ENCODE results near the gene NDUFAF8. TPM values are rescaled to one million over a fixed set of nuclear protein-coding genes. Genes with fewer than 3 reads are reported as not detected.

Gene NDUFAF8
- polyA plus RNA-seq, 1 experiment: 181 TPM

GRCh38 chr17:81194225-81194760 is 44.8 kb upstream of the NDUFAF8 start:
- Histone ChIP-seq H3K27me3 (ENCODE audit: control insufficient read depth, insufficient read depth, low read length) (no peaks in the 10 kb centered on the region), H3K9me3 (ENCODE audit: control insufficient read depth, insufficient read depth, low read length) (no peaks in the 10 kb centered on the region; the same call in 1 of the 2 replicates), H3K4me3 (ENCODE audit: low read depth, low read length) (no peak overlapping the region), H3K27ac (ENCODE audit: low read depth, low read length) (no peak overlapping the region)
- CTCF ChIA-PET: no interaction called here
- DNase-seq (ENCODE audit: low read depth, low spot score): no peak
- no peak for TF ChIP-seq CTCF (IDR thresholded peaks at IDR 0.05; ENCODE audit: low read depth, low read length)
- POLR2A ChIA-PET: no interaction called here

GRCh38 chr17:81194941-81195901 is 43.9 kb upstream of the NDUFAF8 start:
- ChIA-PET POLR2A (no interaction called here), CTCF (no interaction called here)
- Histone ChIP-seq H3K9me3 (ENCODE audit: control insufficient read depth, insufficient read depth, low read length) (no peaks in the 10 kb centered on the region; the same call in 1 of the 2 replicates), H3K4me3 (ENCODE audit: low read depth, low read length) (no peak overlapping the region), H3K27ac (ENCODE audit: low read depth, low read length) (no peak overlapping the region), H3K27me3 (ENCODE audit: control insufficient read depth, insufficient read depth, low read length) (no peaks in the 10 kb centered on the region)
- DNase-seq (ENCODE audit: low read depth, low spot score): no peak
- TF ChIP-seq CTCF (IDR thresholded peaks at IDR 0.05; ENCODE audit: low read depth, low read length): no peak

- Histone ChIP-seq H3K9me3 (ENCODE audit: control insufficient read depth, insufficient read depth, low read length) (no peaks in the 10 kb centered on the region; the same call in 1 of the 2 replicates), H3K27ac (ENCODE audit: low read depth, low read length) (no peak overlapping the region), H3K4me3 (ENCODE audit: low read depth, low read length) (no peak overlapping the region), H3K27me3 (ENCODE audit: control insufficient read depth, insufficient read depth, low read length) (no peaks in the 10 kb centered on the region)
- ChIA-PET POLR2A (no interaction called here), CTCF (no interaction called here)
- no peak for TF ChIP-seq CTCF (IDR thresholded peaks at IDR 0.05; ENCODE audit: low read depth, low read length)
- DNase-seq (ENCODE audit: low read depth, low spot score): no peak
Observed at GRCh38 chr17:81195941-81196495, 43.1 kb upstream of the NDUFAF8 start.

- POLR2A ChIA-PET: no interaction called here
- TF ChIP-seq CTCF (IDR thresholded peaks at IDR 0.05; ENCODE audit: low read depth, low read length): no peak
- CTCF ChIA-PET: interaction anchor here (0.5 kb wide), 1 partner anchor 215 kb away, joined by 3 read pairs; no protein-coding TSS in a partner anchor
- Histone ChIP-seq H3K9me3 (ENCODE audit: control insufficient read depth, insufficient read depth, low read length) (no peaks in the 10 kb centered on the region; the same call in 1 of the 2 replicates), H3K27ac (ENCODE audit: low read depth, low read length) (no peak overlapping the region), H3K27me3 (ENCODE audit: control insufficient read depth, insufficient read depth, low read length) (no peaks in the 10 kb centered on the region), H3K4me3 (ENCODE audit: low read depth, low read length) (no peak overlapping the region)
- no peak for DNase-seq (ENCODE audit: low read depth, low spot score)
Observed at GRCh38 chr17:81196505-81197408, 42.4 kb upstream of the NDUFAF8 start.
